Superior temporal gyrus (tissue), 1 donor: ENCODE results near the gene ADCY5.
"Not testable (repeated sequence)": the region's sequence is repeated elsewhere in the genome, so short reads cannot be mapped to it uniquely, and the experiment has no call there.

Source experiments
- DNase-seq: peaks from one replicate; pipeline ENCODE4 v3.0.0-alpha.2; 2016; ENCODE audit errors: extremely low spot score

ADCY5 gene

GRCh38 chr3:123448536-123449101 is at the start of gene ADCY5:
Gene ADCY5, minus strand, starts transcription at chr3:123449090. Its CDS starts 545 bp downstream, at chr3:123448545.
- no peak for DNase-seq

- DNase-seq: no peak
These were observed 45.0 kb upstream of the ADCY5 start for GRCh38 chr3:123493912-123494311.

- DNase-seq: no peak
These were observed 43.2 kb upstream of the ADCY5 start for GRCh38 chr3:123491966-123492587.

- DNase-seq: peak; percentile 92
These were observed 40.6 kb upstream of the ADCY5 start for GRCh38 chr3:123489400-123490004.

GRCh38 chr3:123488645-123489347 is 39.9 kb upstream of the ADCY5 start:
- DNase-seq: peak; percentile 12

GRCh38 chr3:123487063-123487462 is 38.2 kb upstream of the ADCY5 start:
- not testable (repeated sequence) for DNase-seq

- DNase-seq: no peak
These were observed 37.6 kb upstream of the ADCY5 start for GRCh38 chr3:123486460-123486859.

GRCh38 chr3:123485551-123485950 is 36.7 kb upstream of the ADCY5 start:
- no peak for DNase-seq

GRCh38 chr3:123483146-123483545 is 34.3 kb upstream of the ADCY5 start:
- DNase-seq: no peak

- no peak for DNase-seq
These were observed 33.0 kb upstream of the ADCY5 start for GRCh38 chr3:123481722-123482457.

- no peak for DNase-seq
These were observed 32.2 kb upstream of the ADCY5 start for GRCh38 chr3:123481071-123481470.

GRCh38 chr3:123480428-123480827 is 31.5 kb upstream of the ADCY5 start:
- DNase-seq: no peak

- no peak for DNase-seq
These were observed 31.0 kb upstream of the ADCY5 start for GRCh38 chr3:123479891-123480290.

- DNase-seq: no peak
These were observed 29.4 kb upstream of the ADCY5 start for GRCh38 chr3:123478314-123478713.

GRCh38 chr3:123476967-123477750 is 28.3 kb upstream of the ADCY5 start:
- DNase-seq: no peak

- no peak for DNase-seq
These were observed 26.9 kb upstream of the ADCY5 start for GRCh38 chr3:123475786-123476185.

GRCh38 chr3:123471106-123471505 is 22.2 kb upstream of the ADCY5 start:
- DNase-seq: no peak

GRCh38 chr3:123469323-123469995 is 20.6 kb upstream of the ADCY5 start:
- DNase-seq: no peak

- no peak for DNase-seq
These were observed 18.2 kb upstream of the ADCY5 start for GRCh38 chr3:123467046-123467445.

GRCh38 chr3:123464211-123464610 is 15.3 kb upstream of the ADCY5 start:
- no peak for DNase-seq

- DNase-seq: no peak
These were observed 11.0 kb upstream of the ADCY5 start for GRCh38 chr3:123459862-123460261.
